Vagina (tissue), 2 donors: Measurements from ENCODE around the gene CTNNA3. TPM values are rescaled to one million over a fixed set of nuclear protein-coding genes. Genes with fewer than 3 reads are reported as not detected.

Experiments used
- DNase-seq, 2 donors: peaks; one replicate each; pipeline ENCODE4 v3.0.0-alpha.2; 2017; ENCODE audit errors: extremely low spot score in 2 of 2
- H3K27ac ChIP-seq: fragments of 200-600 bp; sonication (generic); one replicate; pipeline ENCODE4 v1.5.1; 2019
- H3K27me3 ChIP-seq: fragments of 200-600 bp; sonication (generic); one replicate; pipeline ENCODE4 v1.5.1; 2019
- H3K36me3 ChIP-seq, 2 donors: fragments of 200-600 bp; sonication (generic); one replicate each; pipeline ENCODE4 v1.5.1; 2017 to 2019
- H3K4me1 ChIP-seq: fragments of 200-600 bp; sonication (generic); one replicate; pipeline ENCODE4 v1.5.1; 2019
- H3K4me3 ChIP-seq, 2 donors: fragments of 200-600 bp; sonication (generic); 1 replicate in 1 of 2; 2 replicates in 1 of 2; pipeline ENCODE4 v1.5.1; 2016 to 2019
- H3K9me3 ChIP-seq: fragments of 200-600 bp; sonication (generic); one replicate; pipeline ENCODE4 v1.5.1; 2019
- POLR2A ChIP-seq, 2 donors: fragments of 450-650 bp; IDR thresholded peaks; one replicate each; pipeline ENCODE4 v1.6.1; 2017; ENCODE audit warnings: antibody characterized with exemption in 2 of 2, mild to moderate bottlenecking in 2 of 2, moderate library complexity in 2 of 2
- POLR2AphosphoS5 ChIP-seq, 2 donors: sonication (generic); formaldehyde crosslinking; IDR thresholded peaks; one replicate each; pipeline ENCODE4 v1.9.0; 2017; ENCODE audit warnings: antibody characterized with exemption in 2 of 2, mild to moderate bottlenecking in 2 of 2, low read depth in 1 of 2; ENCODE audit not compliant: insufficient read depth in 1 of 2
- intact Hi-C: fragments of 100-400 bp; cut with DNase I; formaldehyde crosslinking; loops from one replicate; pipeline ENCODE4 v1.15.1; 2023
- total RNA-seq: library from RNA; depleted of rRNA; stranded (reverse); fragments of >200 nt; gene quantifications from one replicate; pipeline ENCODE4 v1.2.3, GENCODE V29; 2016
- TF ChIP-seq, protein P1 (sequence below), 3 experiments: fragments of 450-650 bp in 2 of 3; fragments of 200-600 bp in 1 of 3; sonication (generic) in 1 of 3; IDR thresholded peaks; one replicate each; pipeline ENCODE4 v1.5.1; 2017 to 2019; ENCODE audit warnings: antibody characterized with exemption in 3 of 3, mild to moderate bottlenecking in 2 of 3, moderate library complexity in 2 of 3

Gene CTNNA3
- total RNA-seq, 1 donor from 2014 or later = 0.98 TPM

DNA sequence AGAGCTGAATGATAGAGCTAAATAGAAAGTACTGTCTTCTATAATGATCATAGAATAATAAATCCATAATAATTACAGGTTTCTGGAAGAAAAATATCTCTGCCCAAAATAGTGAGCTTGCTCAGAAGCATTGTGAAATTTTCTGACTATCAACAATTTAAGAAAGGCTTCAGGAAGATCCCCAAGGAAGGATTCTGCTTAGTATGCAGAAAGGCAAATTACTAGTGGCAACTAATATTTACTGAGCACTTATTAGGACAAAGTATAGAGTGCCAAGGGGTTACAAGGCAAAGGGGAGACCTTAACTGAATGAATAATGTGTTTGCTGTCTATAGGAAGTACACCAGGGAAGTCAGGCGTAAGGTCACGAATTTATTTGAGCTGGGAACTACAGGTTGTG lies 928.3 kb downstream of the CTNNA3 start:
- Histone ChIP-seq H3K4me3 (no peak overlapping the region), H3K36me3 (no peaks in the 10 kb centered on the region), H3K27ac (no peak overlapping the region), H3K9me3 (no peaks in the 10 kb centered on the region), H3K27me3 (no peaks in the 10 kb centered on the region), H3K4me1 (no peaks in the 10 kb centered on the region)
- no peak for DNase-seq
- TF ChIP-seq, protein P1, sequence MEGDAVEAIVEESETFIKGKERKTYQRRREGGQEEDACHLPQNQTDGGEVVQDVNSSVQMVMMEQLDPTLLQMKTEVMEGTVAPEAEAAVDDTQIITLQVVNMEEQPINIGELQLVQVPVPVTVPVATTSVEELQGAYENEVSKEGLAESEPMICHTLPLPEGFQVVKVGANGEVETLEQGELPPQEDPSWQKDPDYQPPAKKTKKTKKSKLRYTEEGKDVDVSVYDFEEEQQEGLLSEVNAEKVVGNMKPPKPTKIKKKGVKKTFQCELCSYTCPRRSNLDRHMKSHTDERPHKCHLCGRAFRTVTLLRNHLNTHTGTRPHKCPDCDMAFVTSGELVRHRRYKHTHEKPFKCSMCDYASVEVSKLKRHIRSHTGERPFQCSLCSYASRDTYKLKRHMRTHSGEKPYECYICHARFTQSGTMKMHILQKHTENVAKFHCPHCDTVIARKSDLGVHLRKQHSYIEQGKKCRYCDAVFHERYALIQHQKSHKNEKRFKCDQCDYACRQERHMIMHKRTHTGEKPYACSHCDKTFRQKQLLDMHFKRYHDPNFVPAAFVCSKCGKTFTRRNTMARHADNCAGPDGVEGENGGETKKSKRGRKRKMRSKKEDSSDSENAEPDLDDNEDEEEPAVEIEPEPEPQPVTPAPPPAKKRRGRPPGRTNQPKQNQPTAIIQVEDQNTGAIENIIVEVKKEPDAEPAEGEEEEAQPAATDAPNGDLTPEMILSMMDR (IDR thresholded peaks at IDR 0.05) = no peak
- TF ChIP-seq POLR2AphosphoS5 (IDR thresholded peaks at IDR 0.05; ENCODE audit: insufficient read depth in 1 of 2, low read depth in 1 of 2) (no peak), POLR2A (IDR thresholded peaks at IDR 0.05) (no peak)
- intact Hi-C loops = no loop called here

DNA sequence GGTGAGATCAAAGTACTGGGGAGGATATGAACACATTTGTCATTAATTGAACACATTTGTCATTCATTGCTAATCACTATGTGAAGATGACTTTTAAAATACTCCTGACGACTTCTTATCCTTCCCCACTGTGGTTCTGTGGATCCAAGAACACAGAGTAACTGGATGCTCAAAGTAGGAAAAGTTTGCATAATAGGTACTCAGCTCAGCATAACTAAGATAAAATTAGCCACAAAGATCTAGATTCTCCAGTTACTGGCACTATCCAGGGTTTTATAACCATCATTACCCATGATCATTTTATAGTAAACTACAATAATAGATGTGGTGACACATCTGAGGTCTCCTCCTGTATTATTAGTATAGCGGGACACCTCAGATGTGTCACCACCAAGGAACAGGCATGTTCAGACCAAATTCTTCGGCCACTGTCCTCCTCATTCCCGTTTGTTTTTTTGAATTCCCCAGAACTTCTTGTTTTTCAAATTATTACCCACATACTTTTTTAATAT lies 933.7 kb downstream of the CTNNA3 start:
- DNase-seq = no peak
- TF ChIP-seq, protein P1 (IDR thresholded peaks at IDR 0.05) = no peak
- no peak for TF ChIP-seq POLR2A (IDR thresholded peaks at IDR 0.05)
- intact Hi-C loops = loop anchor here (5.0 kb wide), 1 partner anchor 840 kb away; no protein-coding TSS in a partner anchor

DNA sequence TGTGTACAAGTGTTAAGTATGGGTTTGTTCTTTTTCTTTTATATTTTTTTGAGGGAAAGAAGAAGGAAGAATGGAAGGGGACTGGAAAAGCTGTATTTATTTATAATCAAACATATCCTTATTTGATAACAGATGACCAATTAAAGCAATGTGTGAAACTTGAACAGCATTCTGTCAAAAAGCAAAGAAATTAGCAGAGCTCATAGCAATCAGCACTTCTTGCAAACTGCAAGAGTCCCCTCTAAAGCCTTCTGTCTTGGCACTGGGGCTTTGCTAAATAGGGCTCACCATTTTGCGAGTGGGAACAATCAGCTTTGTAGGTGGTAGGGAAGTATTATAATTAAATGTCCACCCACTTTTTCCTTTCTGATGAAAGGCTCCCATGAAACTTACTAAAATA lies 935.1 kb downstream of the CTNNA3 start:
- H3K4me3 ChIP-seq = no peak overlapping the region
- no peaks in the 10 kb centered on the region for H3K4me1 ChIP-seq
- no peak for DNase-seq
- H3K36me3 ChIP-seq = no peaks in the 10 kb centered on the region
- no peaks in the 10 kb centered on the region for H3K9me3 ChIP-seq
- TF ChIP-seq POLR2A (IDR thresholded peaks at IDR 0.05) = no peak
- TF ChIP-seq, protein P1 (IDR thresholded peaks at IDR 0.05) = no peak
- TF ChIP-seq POLR2AphosphoS5 (IDR thresholded peaks at IDR 0.05; ENCODE audit: insufficient read depth in 1 of 2, low read depth in 1 of 2) = no peak
- intact Hi-C loops = loop anchor here (5.0 kb wide), 1 partner anchor 841 kb away; no protein-coding TSS in a partner anchor
- no peaks in the 10 kb centered on the region for H3K27me3 ChIP-seq
- no peak overlapping the region for H3K27ac ChIP-seq

More for the DNA sequence above, 933.7 kb downstream of the CTNNA3 start:
- no peaks in the 10 kb centered on the region for H3K9me3 ChIP-seq
- no peaks in the 10 kb centered on the region for H3K36me3 ChIP-seq
- no peak overlapping the region for H3K27ac ChIP-seq
- H3K4me1 ChIP-seq = no peaks in the 10 kb centered on the region
- H3K4me3 ChIP-seq = no peak overlapping the region
- H3K27me3 ChIP-seq = no peaks in the 10 kb centered on the region

GRCh38 chr10:66755474-66755873 lies 940.5 kb downstream of the CTNNA3 start:
- H3K27ac ChIP-seq = no peak overlapping the region
- no peak overlapping the region for H3K4me3 ChIP-seq
- intact Hi-C loops = no loop called here
- no peaks in the 10 kb centered on the region for H3K9me3 ChIP-seq
- H3K36me3 ChIP-seq = no peaks in the 10 kb centered on the region
- TF ChIP-seq, protein P1 (IDR thresholded peaks at IDR 0.05) = no peak
- TF ChIP-seq POLR2A (IDR thresholded peaks at IDR 0.05) (no peak), POLR2AphosphoS5 (IDR thresholded peaks at IDR 0.05; ENCODE audit: insufficient read depth in 1 of 2, low read depth in 1 of 2) (no peak)
- H3K4me1 ChIP-seq = no peaks in the 10 kb centered on the region
- no peak for DNase-seq
- H3K27me3 ChIP-seq = no peaks in the 10 kb centered on the region

DNA sequence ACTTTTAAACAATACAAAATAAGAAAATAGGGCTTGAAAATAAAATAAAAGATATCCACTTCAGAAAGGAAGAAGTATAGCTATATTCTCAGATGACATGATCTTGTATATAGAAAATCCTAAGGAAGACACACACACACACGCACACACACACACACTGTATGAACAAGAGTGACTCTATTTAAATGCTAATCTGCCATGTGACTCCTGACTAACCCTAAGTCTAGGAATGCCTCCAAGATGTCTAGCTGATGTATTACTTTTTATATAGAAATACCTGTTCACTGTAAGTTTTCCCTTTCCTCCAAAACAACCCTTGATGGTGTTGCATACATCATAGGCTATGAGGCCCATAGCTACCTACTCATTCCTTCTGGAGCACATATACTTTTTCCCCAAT lies 943.3 kb downstream of the CTNNA3 start:
- H3K27me3 ChIP-seq = no peaks in the 10 kb centered on the region
- TF ChIP-seq, protein P1 (IDR thresholded peaks at IDR 0.05) = no peak
- TF ChIP-seq POLR2AphosphoS5 (IDR thresholded peaks at IDR 0.05; ENCODE audit: insufficient read depth in 1 of 2, low read depth in 1 of 2) (no peak), POLR2A (IDR thresholded peaks at IDR 0.05) (no peak)
- no peaks in the 10 kb centered on the region for H3K9me3 ChIP-seq
- no peak for DNase-seq
- no peaks in the 10 kb centered on the region for H3K4me1 ChIP-seq
- no peak overlapping the region for H3K4me3 ChIP-seq
- H3K36me3 ChIP-seq = no peaks in the 10 kb centered on the region
- intact Hi-C loops = no loop called here
- no peak overlapping the region for H3K27ac ChIP-seq
